NCI-H128 (cell line): Measurements from ENCODE around the gene ERMARD.

Source experiments
- DNase-seq: peaks from one replicate; lab custom pipeline; 2025; ENCODE audit not compliant: unreplicated experiment; lab: John Stamatoyannopoulos, UW

Gene ERMARD

DNA sequence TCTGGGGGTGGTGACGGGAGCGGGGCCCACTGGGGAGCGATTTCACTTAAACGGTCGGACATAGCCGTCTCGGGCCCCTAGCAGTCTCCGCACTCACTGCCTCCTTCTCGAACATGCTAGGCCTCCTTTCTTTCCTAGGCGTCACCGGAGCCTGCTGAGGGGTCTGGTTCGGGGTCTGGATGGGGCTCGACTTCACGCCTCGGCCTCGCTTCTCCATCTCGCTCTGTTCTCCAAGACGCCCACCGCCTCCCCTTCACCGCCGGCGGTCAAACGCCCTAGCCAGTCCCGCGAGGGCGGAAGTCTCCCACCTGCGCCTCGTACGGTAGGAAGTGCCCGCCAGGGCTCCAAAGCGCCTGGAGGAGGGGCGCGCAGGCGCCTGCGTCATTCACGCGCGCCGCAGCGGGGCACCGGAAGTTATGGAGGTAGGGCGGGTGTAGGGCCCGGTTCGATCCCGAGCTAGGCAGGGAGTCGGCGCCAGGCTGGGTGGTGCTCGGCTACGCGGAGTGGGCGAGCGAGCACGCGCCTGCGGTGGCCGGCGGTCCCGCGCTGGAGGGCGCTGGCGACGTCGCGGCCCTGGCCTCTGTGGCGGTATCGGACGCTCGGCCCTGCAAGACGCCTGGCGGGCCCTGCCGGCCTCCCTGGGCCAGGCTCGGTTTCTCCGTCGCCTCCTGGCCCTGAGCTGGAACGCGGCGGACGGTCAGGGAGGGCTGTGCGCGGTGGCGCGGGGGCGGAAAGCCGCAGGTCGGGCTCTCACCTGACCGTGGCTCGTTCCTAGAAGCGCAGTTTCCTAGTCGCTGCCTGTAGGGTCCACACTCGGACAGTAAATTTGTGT is at the start of gene ERMARD, which contains the start of gene DYNLT2:
TSS of gene ERMARD (plus strand) at position 381 of the 832 bp plus-strand sequence. CDS start at position 417, 36 bp downstream.
TSS of gene DYNLT2 (minus strand) at position 331 of the 832 bp plus-strand sequence. CDS start at position 217, 114 bp downstream.
- DNase-seq: peak; percentile 83

DNA sequence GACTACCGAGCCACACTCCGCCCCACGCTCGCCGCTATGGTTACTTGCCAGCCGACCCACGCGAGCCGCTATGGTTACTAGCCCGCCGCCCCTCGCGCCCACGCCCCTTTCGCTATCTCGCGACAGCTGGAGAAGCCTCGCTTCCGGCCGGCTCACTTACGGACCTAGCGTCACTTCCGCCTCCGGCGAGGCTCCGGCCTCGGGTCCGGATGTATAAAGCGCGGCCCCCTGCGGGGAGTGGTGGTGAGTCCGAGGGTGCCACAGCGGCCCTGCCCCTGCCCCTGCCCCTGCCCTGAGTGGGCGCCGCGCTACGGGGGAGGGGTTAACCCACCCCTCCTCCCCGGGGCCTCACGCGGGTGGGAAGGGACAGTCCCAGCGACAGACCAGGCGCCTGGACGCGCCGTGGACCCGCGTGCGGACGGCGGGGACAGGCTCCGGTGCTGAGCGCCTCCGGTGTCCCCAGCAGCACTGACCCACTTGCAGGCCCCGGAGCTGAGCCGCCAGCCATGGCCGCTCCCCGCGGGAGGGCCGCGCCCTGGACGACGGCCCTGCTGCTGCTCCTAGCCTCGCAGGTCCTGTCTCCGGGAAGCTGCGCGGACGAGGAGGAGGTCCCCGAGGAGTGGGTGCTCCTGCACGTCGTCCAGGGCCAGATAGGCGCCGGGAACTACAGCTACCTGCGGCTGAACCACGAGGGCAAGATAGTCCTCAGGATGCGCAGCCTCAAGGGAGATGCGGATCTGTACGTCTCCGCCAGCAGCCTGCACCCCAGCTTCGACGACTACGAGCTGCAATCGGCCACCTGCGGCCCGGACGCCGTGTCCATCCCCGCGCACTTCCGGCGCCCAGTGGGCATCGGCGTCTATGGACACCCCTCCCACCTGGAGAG is 49.2 kb upstream of the ERMARD start, which contains the start of the genes C6orf120 and WDR27:
TSS of gene C6orf120 (plus strand) at position 173 of the 886 bp plus-strand sequence. CDS start at position 507, 334 bp downstream.
TSS of gene WDR27 (minus strand) at position 76 of the 886 bp plus-strand sequence. CDS start 13,024 bp downstream, outside the sequence.
- DNase-seq: peak; percentile 89

DNA sequence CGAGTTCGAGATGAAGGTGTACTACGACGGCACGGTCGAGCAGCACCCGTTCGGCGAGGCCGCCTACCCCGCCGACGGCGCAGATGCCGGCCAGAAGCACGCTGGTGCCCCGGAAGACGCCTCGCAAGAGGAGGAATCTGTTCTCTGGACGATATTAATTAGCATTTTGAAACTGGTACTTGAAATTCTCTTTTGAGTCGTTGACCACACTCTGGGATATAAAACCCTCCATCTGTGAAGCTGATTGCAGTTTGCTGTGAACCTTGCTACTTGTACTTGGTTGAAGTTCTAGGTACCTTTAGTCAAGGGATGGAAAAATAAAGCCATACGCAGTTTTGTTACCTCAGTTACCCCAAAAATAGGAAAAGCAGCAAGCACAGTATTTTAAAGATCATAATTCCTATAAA is 48.6 kb upstream of the ERMARD start:
- DNase-seq: no peak

DNA sequence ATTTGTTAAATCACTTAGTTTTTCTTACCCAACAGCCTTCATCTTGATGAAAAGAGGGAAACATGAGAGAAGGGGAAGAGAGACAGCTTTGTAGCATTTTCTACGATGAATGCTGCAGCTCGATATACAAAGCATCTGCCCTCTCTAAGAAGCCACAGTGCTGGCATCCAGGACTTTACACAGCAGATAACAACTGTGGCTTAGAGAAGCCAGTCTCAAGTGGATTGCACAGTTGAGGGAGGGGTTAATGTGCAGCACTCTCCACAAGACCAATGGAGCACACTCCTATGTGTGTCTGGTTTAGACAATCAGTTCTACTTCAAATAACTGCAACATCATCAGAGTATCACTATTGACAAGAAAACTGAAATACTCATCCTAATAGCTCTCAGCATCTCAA is 43.6 kb upstream of the ERMARD start:
- DNase-seq: no peak

DNA sequence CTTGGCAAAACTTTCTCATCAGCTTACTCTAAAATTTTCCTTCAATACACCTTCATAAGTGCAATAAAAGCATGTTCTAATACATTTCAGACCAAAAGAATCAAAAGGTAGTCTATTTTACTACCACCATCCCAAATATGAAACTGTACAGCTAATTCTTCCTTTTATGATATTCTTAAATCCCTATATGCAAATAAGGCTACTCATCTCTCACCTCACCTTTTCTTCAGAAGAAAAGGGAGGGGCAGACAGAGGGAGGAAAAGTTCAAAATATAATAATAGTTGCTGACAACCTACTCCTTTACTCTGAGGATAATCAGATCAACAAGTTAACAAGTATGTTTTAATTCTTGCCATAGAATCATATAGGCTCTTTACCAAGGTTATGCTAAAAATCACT is 42.1 kb upstream of the ERMARD start:
- no peak for DNase-seq

DNA sequence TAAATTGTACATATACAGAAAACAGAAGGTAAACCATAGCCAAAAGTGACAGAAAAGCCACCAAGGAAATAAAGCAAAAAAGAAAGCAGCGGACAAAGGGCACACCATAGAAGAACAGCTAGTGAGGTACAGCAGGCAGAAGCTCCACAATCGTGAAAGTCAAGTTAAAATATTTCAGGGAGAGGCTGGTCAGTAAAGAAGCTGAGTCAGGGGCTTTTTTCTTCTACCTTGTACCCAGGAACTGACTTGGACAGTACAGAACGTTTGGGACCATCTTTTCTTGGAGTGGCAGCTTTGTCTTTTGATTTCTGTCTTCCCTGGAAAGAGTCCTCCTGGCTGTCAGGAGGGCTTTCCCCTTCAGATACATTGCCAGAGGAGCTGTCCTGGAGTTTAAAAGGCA is 41.4 kb upstream of the ERMARD start:
- no peak for DNase-seq

DNA sequence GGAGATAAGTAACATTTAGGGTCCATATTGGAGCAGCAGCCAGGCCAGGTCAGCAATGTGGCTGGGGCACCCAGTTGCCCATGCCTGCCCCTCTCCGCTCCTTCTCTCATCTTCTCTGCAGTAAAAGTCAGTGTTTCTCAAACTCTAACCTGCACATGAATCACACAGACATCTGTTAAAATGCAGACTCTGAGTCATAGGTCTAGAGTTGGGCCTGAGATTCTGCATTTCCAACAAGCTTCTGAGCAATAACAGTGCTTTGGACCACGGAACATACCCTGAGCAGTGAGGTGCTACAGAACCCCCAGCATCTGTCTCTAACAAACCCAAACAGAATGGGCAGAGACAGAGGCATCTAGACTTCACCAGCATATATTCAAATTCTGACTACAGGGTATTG is 37.2 kb upstream of the ERMARD start:
- DNase-seq: no peak

DNA sequence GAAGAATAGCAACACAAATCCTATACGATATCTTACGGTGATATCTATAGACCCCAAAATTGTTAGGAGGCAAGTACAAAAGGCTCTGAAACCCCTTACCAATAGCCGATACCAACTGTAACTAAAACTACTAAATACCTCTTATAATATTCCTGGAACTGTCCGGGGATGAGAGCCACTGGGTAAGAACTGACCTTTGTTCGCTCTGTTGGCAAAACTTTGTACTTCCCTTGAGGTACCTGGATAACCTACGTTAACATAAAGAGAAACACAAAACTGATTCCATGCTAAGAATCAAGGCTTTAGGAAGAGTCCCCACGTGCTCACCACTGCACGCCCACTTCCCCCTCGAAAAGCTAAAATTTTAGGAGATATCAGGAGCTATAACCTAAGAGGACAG is 36.8 kb upstream of the ERMARD start:
- DNase-seq: no peak

DNA sequence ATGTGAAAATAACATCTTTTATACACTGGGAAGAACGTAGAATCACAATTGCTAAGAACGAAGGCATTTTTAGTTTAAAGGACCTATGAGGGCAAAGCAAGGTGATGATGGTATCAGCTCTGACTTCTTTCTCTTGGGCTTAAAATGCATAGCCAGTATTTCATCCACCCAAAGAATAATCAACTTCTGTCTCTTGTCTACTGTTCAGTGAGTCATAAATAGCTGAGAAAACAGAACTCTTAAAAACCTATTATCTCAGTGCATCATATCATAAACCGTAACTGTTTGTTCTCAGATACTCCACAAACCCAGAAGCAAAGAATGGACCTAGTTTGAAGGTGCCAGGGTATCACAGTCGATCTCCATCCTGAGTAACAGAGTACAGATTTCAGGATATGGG is 32.3 kb upstream of the ERMARD start:
- no peak for DNase-seq

DNA sequence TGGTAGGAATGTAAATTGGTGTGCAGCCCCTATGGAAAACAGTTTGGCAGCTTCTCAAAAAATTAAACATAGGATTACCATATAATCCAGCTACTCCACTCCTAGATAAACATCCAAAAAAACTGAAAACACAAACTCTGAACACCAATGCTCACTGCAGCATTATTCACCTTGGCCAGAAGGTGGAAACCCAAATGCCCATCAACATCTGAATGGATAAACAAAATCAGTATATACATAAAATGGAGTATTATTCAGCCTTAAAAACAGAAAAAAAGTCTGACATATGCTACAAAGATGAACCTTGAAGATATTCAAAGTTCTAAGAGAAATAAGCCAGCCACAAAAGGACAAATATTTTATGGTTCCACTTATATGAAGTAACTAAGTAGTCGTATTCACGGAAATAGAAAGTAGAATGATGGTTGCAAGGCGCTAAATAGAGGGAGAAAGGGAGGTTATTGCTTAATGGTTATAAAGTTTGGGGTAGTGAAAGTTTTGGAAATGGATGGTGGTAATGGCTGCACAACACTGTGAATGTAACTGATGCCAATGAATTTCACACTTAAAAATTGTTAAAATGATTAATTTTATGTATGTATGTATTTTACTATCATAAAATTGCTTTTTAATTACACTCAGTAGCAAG is 31.1 kb upstream of the ERMARD start:
- DNase-seq: no peak

DNA sequence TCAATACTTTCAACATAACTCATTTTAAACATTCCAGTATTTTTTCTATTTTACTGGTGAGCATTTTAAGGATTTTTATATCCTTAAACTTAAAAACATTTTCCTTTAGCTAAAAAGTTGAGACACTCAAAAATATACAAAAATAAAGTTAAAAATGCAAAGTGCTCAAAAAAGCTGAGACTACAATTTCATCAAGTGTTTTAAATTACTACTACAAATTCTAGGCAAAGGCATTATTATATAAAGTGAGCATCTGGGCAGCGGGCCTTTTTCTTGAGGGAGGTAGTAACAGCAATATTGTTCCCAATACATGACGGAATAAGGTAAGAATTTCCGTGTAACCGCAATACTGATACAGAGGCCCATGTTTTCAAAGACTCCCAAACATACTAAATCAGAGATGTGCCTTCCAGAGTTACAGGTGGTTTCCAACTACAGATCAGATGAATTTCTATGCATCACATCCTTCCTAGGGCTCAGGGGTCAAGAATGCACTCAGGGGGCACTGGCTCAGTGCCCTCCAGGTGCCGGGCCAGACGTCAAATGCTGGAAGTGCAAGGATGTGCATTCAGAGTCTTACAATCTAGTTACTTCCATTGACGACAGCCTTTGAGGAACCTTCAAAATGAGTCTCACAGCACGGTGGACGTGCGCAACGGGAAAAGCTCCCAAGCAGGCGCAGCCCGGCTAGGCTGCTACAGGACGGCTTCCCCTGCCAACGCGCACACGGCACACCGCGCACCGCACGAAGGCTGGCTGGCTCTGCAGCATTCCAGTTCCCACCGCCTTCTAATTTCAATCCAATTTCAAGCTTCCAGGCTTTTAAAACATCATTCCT is 28.8 kb upstream of the ERMARD start:
- DNase-seq: no peak

DNA sequence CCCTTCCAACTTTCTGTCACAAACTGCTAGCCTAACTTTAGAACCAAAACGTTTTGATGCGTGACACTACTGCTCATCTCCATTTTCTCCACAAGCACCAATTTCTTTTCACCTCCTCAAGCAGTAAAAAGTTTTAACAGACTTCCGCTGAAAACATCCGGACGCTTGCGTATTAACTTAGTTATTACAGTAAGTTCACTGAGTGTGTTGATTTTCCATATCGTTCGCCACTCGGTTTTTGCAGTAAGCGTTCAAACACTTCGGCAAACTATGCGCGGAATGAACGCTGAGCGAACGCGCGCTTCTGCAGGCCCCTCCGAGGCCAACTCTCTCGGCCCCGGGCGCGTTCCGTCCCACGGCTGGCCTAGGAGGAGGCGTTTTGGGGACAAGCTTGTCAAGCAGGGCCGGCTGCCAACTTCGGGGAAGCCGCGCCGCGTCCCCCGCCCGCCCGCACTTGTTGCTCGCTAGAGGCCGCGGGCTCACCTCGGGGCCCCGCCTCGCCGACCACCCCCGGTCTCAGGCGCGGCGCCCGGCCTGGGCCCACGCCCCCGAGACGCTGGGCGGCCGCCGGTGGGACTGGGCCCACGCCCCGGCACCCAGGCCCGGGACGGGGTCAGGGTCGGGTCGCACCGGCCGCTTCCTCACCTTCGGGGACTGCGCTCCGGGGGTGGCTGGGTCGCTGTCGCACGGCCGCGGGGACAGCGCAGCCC is 28.1 kb upstream of the ERMARD start:
- DNase-seq: no peak

DNA sequence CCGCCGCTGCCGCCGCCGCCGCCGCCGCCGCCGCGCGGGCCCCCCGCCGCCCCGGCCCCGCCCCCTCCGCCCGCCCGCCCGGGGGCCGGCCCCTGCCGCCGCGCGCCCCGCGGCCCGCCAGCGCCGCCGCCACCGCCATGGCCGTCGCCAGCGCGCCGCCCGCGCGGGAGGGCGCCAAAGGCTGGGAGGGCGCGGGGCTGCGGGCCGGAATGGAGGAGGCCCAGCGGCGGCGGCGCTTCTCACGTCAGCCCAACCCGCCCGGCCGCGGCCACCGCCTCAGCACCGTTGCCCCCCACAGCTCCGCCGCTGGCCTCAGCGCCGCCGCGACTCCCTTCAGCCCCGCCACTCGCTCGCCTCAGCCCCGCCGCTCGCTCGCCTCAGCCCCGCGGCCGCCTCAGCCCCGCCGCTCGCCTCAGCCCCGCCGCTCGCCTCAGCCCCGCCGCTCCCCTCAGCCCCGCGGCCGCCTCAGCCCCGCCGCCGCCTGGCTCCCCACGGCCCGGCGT is 27.4 kb upstream of the ERMARD start:
- DNase-seq: no peak

DNA sequence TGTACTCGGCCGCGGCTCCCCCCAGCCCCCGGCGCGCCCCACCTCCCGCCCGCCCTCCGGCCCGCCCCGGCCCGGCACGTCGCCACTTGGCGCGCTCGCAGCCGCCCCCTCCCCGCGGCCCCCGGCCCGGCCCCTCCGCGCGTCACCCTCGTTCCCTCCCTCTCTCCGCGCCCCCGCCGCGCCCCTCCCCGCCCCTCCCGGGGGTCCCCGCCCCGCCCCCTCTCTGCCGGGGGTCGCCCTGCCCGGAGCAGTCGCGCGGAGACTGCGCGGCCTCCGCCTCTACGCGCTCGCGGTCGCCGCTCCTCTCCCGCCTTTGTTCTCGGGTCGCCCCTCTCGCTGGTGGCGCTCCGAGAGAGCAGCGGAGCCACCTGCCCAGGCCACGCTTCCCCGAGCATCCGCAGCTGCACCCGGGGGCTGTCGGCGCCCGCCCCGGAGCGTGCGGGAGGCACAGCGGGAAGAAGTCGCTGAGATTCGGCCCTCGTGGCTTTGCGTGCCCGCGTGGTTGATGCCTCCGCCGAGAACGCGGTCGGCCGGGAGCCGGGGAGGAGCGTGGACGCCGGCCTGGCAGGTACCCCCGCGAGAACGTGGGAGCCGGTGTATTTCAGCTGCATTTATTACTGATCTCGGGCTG is 26.8 kb upstream of the ERMARD start, which contains the start of gene PHF10:
TSS of gene PHF10 (minus strand) at position 7 of the 631 bp plus-strand sequence. CDS start 569 bp downstream, outside the sequence.
- DNase-seq: peak; percentile 29

DNA sequence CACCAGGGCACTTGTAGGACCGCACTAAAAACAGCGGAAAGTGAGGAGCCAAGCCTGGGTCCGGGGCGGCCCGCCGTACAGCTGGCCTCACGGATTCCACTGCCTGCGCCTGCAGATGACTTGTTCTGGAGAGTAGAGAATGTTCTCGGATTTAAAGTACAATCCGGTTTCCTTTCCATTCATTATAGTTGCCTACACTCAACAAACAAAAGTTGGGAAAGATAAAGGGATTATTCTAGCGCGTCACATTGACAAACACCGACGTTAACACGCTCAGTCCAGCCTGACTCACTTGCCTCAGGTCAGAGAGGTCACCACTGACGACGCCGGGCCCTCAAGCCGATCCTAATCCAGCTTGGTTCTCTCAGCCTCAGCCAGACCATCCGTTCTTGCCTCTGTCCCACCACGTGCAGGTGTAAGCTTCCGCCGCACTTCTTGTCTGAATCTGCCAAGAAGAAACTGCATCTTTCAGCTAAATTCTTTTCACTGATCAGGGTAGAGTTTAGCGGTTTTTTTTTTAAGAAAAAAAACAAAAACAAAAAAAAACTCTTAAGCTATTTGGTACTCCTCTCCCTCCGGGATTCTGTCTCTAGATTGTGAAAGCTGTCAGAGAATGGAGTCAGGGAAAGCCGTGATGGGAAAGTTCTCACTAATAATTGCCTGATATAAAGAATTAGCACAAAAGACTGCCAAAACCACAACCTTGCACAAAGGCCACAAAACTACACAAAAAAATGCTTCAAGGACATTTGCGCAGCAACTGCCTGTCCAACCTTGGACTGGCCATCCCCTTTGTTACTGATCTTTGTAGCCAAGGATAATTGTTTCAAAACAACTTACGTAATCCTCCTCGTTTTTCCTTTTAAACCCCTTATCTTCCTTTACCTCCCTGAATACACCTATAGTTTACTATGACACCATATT is 26.0 kb upstream of the ERMARD start:
- no peak for DNase-seq

DNA sequence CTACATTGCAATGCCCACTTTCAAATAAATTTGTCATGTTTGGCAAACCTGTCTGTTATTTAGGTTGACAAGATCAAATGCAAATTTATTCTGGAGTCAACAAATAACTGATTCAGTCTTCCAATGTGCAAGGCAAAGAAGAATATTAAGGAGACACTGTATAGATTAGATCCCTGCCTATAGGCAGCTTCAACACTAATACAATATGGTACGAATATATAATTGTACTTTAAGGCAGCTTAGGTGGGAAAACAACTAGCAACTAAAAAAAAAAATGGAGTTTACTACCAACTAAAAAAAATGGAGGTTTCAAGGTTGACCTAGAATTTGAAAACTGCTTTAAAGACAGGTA is 25.4 kb upstream of the ERMARD start:
- DNase-seq: no peak

DNA sequence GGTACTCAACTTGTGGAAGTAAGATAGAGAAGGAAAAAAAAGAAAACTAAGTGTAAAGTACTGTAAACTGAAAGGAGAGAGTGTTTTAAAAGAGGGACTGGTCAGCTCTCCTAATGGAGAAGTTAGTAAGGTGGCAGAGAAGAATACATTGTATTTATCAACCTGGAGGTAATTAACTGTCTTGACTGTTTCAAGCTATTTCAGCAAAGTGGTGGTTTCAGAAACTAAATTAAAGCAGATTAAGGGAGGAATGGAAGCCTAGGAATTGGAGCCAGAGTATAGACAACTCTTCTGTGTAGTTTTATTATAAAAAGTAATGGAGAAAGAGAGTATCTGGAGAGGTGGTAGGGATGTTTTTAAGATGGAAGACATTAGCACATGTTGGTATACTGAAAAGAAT is 24.5 kb upstream of the ERMARD start:
- DNase-seq: no peak

DNA sequence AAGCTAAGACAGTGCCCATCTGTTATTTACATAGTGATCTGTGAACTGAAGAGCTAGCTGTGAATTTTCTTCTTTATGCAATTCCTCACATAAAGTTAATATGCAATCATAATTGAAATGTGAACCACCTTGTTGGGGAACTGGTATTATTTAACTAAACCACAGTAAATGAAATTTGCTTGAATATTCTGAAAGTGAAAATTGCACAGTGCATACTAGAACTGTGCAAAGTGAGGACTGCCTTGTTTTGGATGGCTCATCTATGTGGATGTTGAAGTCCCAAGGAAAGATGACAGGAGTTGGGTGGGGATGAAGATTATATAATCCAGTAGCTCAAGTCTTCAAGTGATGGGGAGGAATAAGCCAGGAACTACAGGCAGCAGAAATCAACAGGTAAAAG is 21.5 kb upstream of the ERMARD start:
- no peak for DNase-seq
